Small intestine (tissue), 7 donors: ENCODE measurements around the gene CKAP2L. TPM values are rescaled to one million over a fixed set of nuclear protein-coding genes. Genes with fewer than 3 reads are reported as not detected.
"Not testable (repeated sequence)": the region's sequence is repeated elsewhere in the genome, so short reads cannot be mapped to it uniquely, and the experiment has no call there.

ENCODE experiments used
- DNase-seq, 2 donors: peaks; one replicate each; pipeline versions ENCODE4 v3.0.0 to v3.0.0-alpha.2; 2013
- FAIRE-seq: peaks from 2 replicates; lab custom pipeline; 2012; peaks lifted over from hg19 to GRCh38; lab: Jason Lieb, UNC
- H3K27ac ChIP-seq, 3 donors: one replicate each; pipeline ENCODE4 v1.5.1; 2013; ENCODE audit warnings: low read length in 2 of 3, mild to moderate bottlenecking in 2 of 3, control low read depth in 1 of 3, inconsistent platforms in 1 of 3, low read depth in 1 of 3, moderate library complexity in 1 of 3
- H3K27me3 ChIP-seq, 3 donors: one replicate each; pipeline ENCODE4 v1.6.1; 2013; ENCODE audit warnings: low read length in 3 of 3, inconsistent platforms in 1 of 3; ENCODE audit not compliant: control insufficient read depth in 3 of 3, insufficient read depth in 3 of 3
- H3K36me3 ChIP-seq, 3 donors: one replicate each; pipeline ENCODE4 v1.6.1; 2013; ENCODE audit warnings: low read length in 3 of 3, inconsistent platforms in 1 of 3, low read depth in 1 of 3, mild to moderate bottlenecking in 1 of 3, moderate library complexity in 1 of 3; ENCODE audit not compliant: control insufficient read depth in 3 of 3, insufficient read depth in 2 of 3
- H3K4me1 ChIP-seq, 3 donors: one replicate each; pipeline ENCODE4 v1.6.1; 2013; ENCODE audit warnings: low read length in 2 of 3, inconsistent platforms in 1 of 3, low read depth in 1 of 3, mild to moderate bottlenecking in 1 of 3, moderate library complexity in 1 of 3; ENCODE audit not compliant: control insufficient read depth in 3 of 3, insufficient read depth in 2 of 3
- H3K4me3 ChIP-seq, 3 donors: one replicate each; pipeline ENCODE4 v1.5.1; 2013; ENCODE audit warnings: low read length in 3 of 3, control low read depth in 1 of 3, inconsistent platforms in 1 of 3, low read depth in 1 of 3, mild to moderate bottlenecking in 1 of 3, moderate library complexity in 1 of 3
- H3K9me3 ChIP-seq, 2 donors: one replicate each; pipeline ENCODE4 v1.6.1; 2013; ENCODE audit warnings: low read depth in 1 of 2, low read length in 1 of 2; ENCODE audit not compliant: control insufficient read depth in 2 of 2, insufficient read depth in 1 of 2
- WGBS, 3 donors: extraction: QIAGEN DNeasy Blood & Tissue Kit; methylation state at CpG; one replicate each; pipeline ENCODE4 v1.1.7; 2013; 5-methylcytosine and 5-hydroxymethylcytosine counted together
- polyA plus RNA-seq, 4 donors: library from polyadenylated mRNA; stranded (reverse) in 3 of 4; unstranded in 1 of 4; fragments of 200-250 nt in 3 of 4; fragments of 120-200 nt in 1 of 4; gene quantifications; one replicate each; pipeline versions ENCODE4 v1.2.1 to v1.2.3, GENCODE V29; 2013
- donor health status: healthy with polysubstance abuse.
- donor health status: control.
- donor health status: control.
- donor health status: Bipolar disorder and iron deficiency.
- donor health status: healthy.

CKAP2L gene
- polyA plus RNA-seq, 4 donors = 3.6 to 8.0 TPM; not detected in 2

- H3K4me3 ChIP-seq = no peak overlapping the region
- FAIRE-seq = no peak
- H3K36me3 ChIP-seq = no peaks in the 10 kb centered on the region
- no peak overlapping the region for H3K27ac ChIP-seq
- WGBS, 3 donors = 76 to 82% (median 78%) methylated on average over 9 of the region's 9 CpGs
- H3K9me3 ChIP-seq = no peaks in the 10 kb centered on the region
- no peak for DNase-seq
- H3K4me1 ChIP-seq = peaks cover 0 to 3% (median 0%) of the 10 kb centered on the region in 3 donors
- H3K27me3 ChIP-seq = peaks cover 0 to 4% (median 0%) of the 10 kb centered on the region in 3 donors
Observed at GRCh38 chr2:112710956-112711750, 53.3 kb downstream of the CKAP2L start.

GRCh38 chr2:112709703-112710102 lies 54.7 kb downstream of the CKAP2L start:
- no peaks in the 10 kb centered on the region for H3K9me3 ChIP-seq
- H3K4me3 ChIP-seq = no peak overlapping the region
- peaks cover 0 to 4% (median 2%) of the 10 kb centered on the region in 3 donors for H3K27me3 ChIP-seq
- H3K27ac ChIP-seq = no peak overlapping the region
- DNase-seq (no peak), FAIRE-seq (no peak)
- 74 to 89% (median 81%) methylated on average over 6 of the region's 6 CpGs for WGBS, 3 donors
- peaks cover 0 to 3% (median 0%) of the 10 kb centered on the region in 3 donors for H3K4me1 ChIP-seq
- H3K36me3 ChIP-seq = no peaks in the 10 kb centered on the region

GRCh38 chr2:112708968-112709367 lies 55.4 kb downstream of the CKAP2L start:
- H3K36me3 ChIP-seq = no peaks in the 10 kb centered on the region
- WGBS, 3 donors = 59 to 65% (median 60%) methylated on average over 10 of the region's 10 CpGs
- H3K27me3 ChIP-seq = peaks cover 0 to 4% (median 2%) of the 10 kb centered on the region in 3 donors
- peak overlapping the region in 1 of 3 donors; percentile 4 for H3K27ac ChIP-seq
- H3K9me3 ChIP-seq = no peaks in the 10 kb centered on the region
- H3K4me1 ChIP-seq = peaks cover 0 to 3% (median 0%) of the 10 kb centered on the region in 3 donors
- DNase-seq = no peak
- no peak for FAIRE-seq
- no peak overlapping the region for H3K4me3 ChIP-seq

- H3K4me1 ChIP-seq, H3K27ac ChIP-seq, H3K4me3 ChIP-seq, DNase-seq, H3K9me3 ChIP-seq, H3K36me3 ChIP-seq, H3K27me3 ChIP-seq, FAIRE-seq: not testable (repeated sequence)
- 76 to 81% (median 79%) methylated on average over 9 of the region's 9 CpGs for WGBS, 3 donors
Observed at GRCh38 chr2:112706947-112707346, 57.5 kb downstream of the CKAP2L start.

- H3K27ac ChIP-seq = no peak overlapping the region
- H3K9me3 ChIP-seq = no peaks in the 10 kb centered on the region
- H3K36me3 ChIP-seq = no peaks in the 10 kb centered on the region
- H3K27me3 ChIP-seq = peaks cover 0 to 2% (median 2%) of the 10 kb centered on the region in 3 donors
- peak in 1 of 2 donors; percentile 38 for DNase-seq
- peaks cover 0 to 3% (median 0%) of the 10 kb centered on the region in 3 donors for H3K4me1 ChIP-seq
- no peak for FAIRE-seq
- H3K4me3 ChIP-seq = no peak overlapping the region
- 39 to 42% (median 41%) methylated on average over 5 of the region's 5 CpGs for WGBS, 3 donors
Observed at GRCh38 chr2:112706170-112706664, 58.2 kb downstream of the CKAP2L start.

- no peak for FAIRE-seq
- Histone ChIP-seq H3K4me1 (peaks cover 0 to 3% (median 0%) of the 10 kb centered on the region in 3 donors), H3K4me3 (no peak overlapping the region), H3K9me3 (no peaks in the 10 kb centered on the region), H3K27ac (no peak overlapping the region), H3K36me3 (no peaks in the 10 kb centered on the region), H3K27me3 (peaks cover 0 to 2% (median 2%) of the 10 kb centered on the region in 3 donors)
- DNase-seq = no peak
- WGBS, 3 donors = 84 to 92% (median 88%) methylated on average over 4 of the region's 4 CpGs
Observed at GRCh38 chr2:112705575-112705974, 58.8 kb downstream of the CKAP2L start.

GRCh38 chr2:112703684-112704083 lies 60.7 kb downstream of the CKAP2L start:
- no peaks in the 10 kb centered on the region for H3K9me3 ChIP-seq
- no peak overlapping the region for H3K4me3 ChIP-seq
- DNase-seq (no peak), FAIRE-seq (no peak)
- H3K36me3 ChIP-seq = no peaks in the 10 kb centered on the region
- H3K27ac ChIP-seq = no peak overlapping the region
- 51 to 95% (median 61%) methylated on average over 2 of the region's 2 CpGs for WGBS, 3 donors
- peaks cover 0 to 3% (median 0%) of the 10 kb centered on the region in 3 donors for H3K4me1 ChIP-seq
- peaks cover 0 to 2% (median 2%) of the 10 kb centered on the region in 3 donors for H3K27me3 ChIP-seq

- no peak for FAIRE-seq
- DNase-seq = no peak
- Histone ChIP-seq H3K27ac (no peak overlapping the region), H3K9me3 (no peaks in the 10 kb centered on the region), H3K36me3 (no peaks in the 10 kb centered on the region), H3K4me1 (no peaks in the 10 kb centered on the region), H3K27me3 (peaks cover 0 to 2% (median 0%) of the 10 kb centered on the region in 3 donors), H3K4me3 (no peak overlapping the region)
- WGBS, 3 donors = 74 to 97% (median 90%) methylated on average over 8 of the region's 8 CpGs
Observed at GRCh38 chr2:112701052-112701451, 63.4 kb downstream of the CKAP2L start.
